H1 (cell line): ENCODE results near the gene ROGDI. TPM values are rescaled to one million over a fixed set of nuclear protein-coding genes. Genes with fewer than 3 reads are reported as not detected.

Experiments used
- CTCF ChIA-PET: fragments of 300-600 bp; sonication (Branson Sonifier 250); formaldehyde crosslinking; loops from one replicate; lab custom pipeline; 2021; ENCODE audit not compliant: partially characterized antibody; lab: Charles Lee
- POLR2A ChIA-PET: fragments of 300-600 bp; sonication (Branson Sonifier 250); formaldehyde crosslinking; loops from one replicate; lab custom pipeline; 2021; ENCODE audit warnings: inconsistent platforms; ENCODE audit not compliant: partially characterized antibody; lab: Charles Lee
- DNase-seq, 2 experiments: peaks; one replicate each; pipeline versions ENCODE4 v3.0.0 to v3.0.0-alpha.2; 2010 to 2022; ENCODE audit warnings: low spot score in 2 of 2, low read depth in 1 of 2, mixed read lengths in 1 of 2
- FAIRE-seq: peaks from 2 replicates; lab custom pipeline; 2011; peaks lifted over from hg19 to GRCh38; lab: Jason Lieb, UNC
- H2AFZ ChIP-seq: 2 replicates; pipeline ENCODE4 v1.8.1; 2012; ENCODE audit warnings: low read length, inconsistent platforms
- H2AK5ac ChIP-seq: 2 replicates; pipeline ENCODE4 v1.6.1; 2013; ENCODE audit warnings: low read depth, low read length
- H2BK120ac ChIP-seq: replicated peaks from 2 replicates; pipeline ENCODE3; 2013; ENCODE audit warnings: low read depth, low read length, inconsistent platforms
- H2BK12ac ChIP-seq: 2 replicates; pipeline ENCODE4 v1.6.1; 2013; ENCODE audit warnings: low read depth, low read length
- H2BK15ac ChIP-seq: 2 replicates; pipeline ENCODE4 v1.6.1; 2013; ENCODE audit warnings: low read length
- H2BK20ac ChIP-seq: 2 replicates; pipeline ENCODE4 v1.6.1; 2013; ENCODE audit warnings: low read length
- H2BK5ac ChIP-seq: 2 replicates; pipeline ENCODE4 v1.6.1; 2013; ENCODE audit warnings: low read depth, low read length
- H3K14ac ChIP-seq: 2 replicates; pipeline ENCODE4 v1.6.1; 2013; ENCODE audit warnings: inconsistent platforms; ENCODE audit not compliant: insufficient read length
- H3K18ac ChIP-seq: 2 replicates; pipeline ENCODE4 v1.6.1; 2013; ENCODE audit warnings: low read length; ENCODE audit errors: extremely low read depth
- H3K23ac ChIP-seq: 2 replicates; pipeline ENCODE4 v1.6.1; 2013; ENCODE audit warnings: inconsistent platforms; ENCODE audit not compliant: insufficient read length
- H3K23me2 ChIP-seq: 2 replicates; pipeline ENCODE4 v1.6.1; 2013; ENCODE audit warnings: low read depth, low read length
- H3K27ac ChIP-seq: 2 replicates; pipeline ENCODE4 v1.6.1; 2011; ENCODE audit warnings: low read depth, low read length, inconsistent platforms
- H3K27me3 ChIP-seq, 4 experiments: replicated peaks in 1 of 4; 1 replicate in 1 of 4; 2 replicates in 3 of 4; pipeline versions ENCODE4 v1.6.1 to v1.8.1; 2011 to 2013; ENCODE audit warnings: low read length in 3 of 4, mild to moderate bottlenecking in 3 of 4, inconsistent platforms in 2 of 4, mixed read lengths in 2 of 4, moderate library complexity in 1 of 4; ENCODE audit not compliant: control insufficient read depth in 3 of 4, insufficient read depth in 3 of 4; ENCODE audit errors: extremely low read depth in 1 of 4
- H3K36me3 ChIP-seq, 4 experiments: 2 replicates each; pipeline versions ENCODE4 v1.6.1 to v1.8.1; 2011 to 2013; ENCODE audit warnings: mild to moderate bottlenecking in 4 of 4, low read length in 3 of 4, moderate library complexity in 2 of 4, control low read depth in 1 of 4, inconsistent platforms in 1 of 4; ENCODE audit not compliant: insufficient read depth in 4 of 4, control insufficient read depth in 2 of 4
- H3K4ac ChIP-seq: replicated peaks from 2 replicates; pipeline ENCODE3; 2013; ENCODE audit warnings: low read length, low read depth, mixed read lengths, inconsistent platforms; ENCODE audit not compliant: insufficient read length
- H3K4me1 ChIP-seq, 4 experiments: replicated peaks in 1 of 4; 1 replicate in 1 of 4; 2 replicates in 3 of 4; pipeline versions ENCODE4 v1.6.1 to v1.8.1; 2011 to 2013; ENCODE audit warnings: low read length in 3 of 4, inconsistent platforms in 2 of 4, mixed read lengths in 1 of 4; ENCODE audit not compliant: insufficient read depth in 4 of 4, control insufficient read depth in 3 of 4
- H3K4me2 ChIP-seq, 2 experiments: 2 replicates each; pipeline versions ENCODE4 v1.6.1 to v1.8.1; 2011 to 2013; ENCODE audit warnings: low read depth in 2 of 2, low read length in 2 of 2, control low read depth in 1 of 2, inconsistent platforms in 1 of 2, mild to moderate bottlenecking in 1 of 2; ENCODE audit not compliant: insufficient read depth in 1 of 2
- H3K4me3 ChIP-seq, 4 experiments: fragments of 200-600, 300-600 bp in 1 of 4; sonication (generic), shearing (Covaris generic), sonication (Bioruptor Twin) in 1 of 4; 2 replicates each; pipeline versions ENCODE4 v1.5.1 to v1.8.1; 2011 to 2016; ENCODE audit warnings: low read length in 4 of 4, low read depth in 3 of 4, control low read depth in 2 of 4, inconsistent platforms in 2 of 4, mild to moderate bottlenecking in 2 of 4, mixed read lengths in 1 of 4, moderate library complexity in 1 of 4; ENCODE audit not compliant: insufficient read depth in 2 of 4; ENCODE audit errors: extremely low read depth in 1 of 4
- H3K56ac ChIP-seq: replicated peaks from 2 replicates; pipeline ENCODE3; 2013; ENCODE audit warnings: low read depth, mild to moderate bottlenecking, mixed read lengths, low read length, inconsistent platforms; ENCODE audit not compliant: insufficient read length
- H3K79me1 ChIP-seq: 2 replicates; pipeline ENCODE4 v1.6.1; 2013; ENCODE audit warnings: low read depth, low read length, control low read depth
- H3K79me2 ChIP-seq, 2 experiments: 2 replicates each; pipeline versions ENCODE4 v1.6.1 to v1.8.1; 2012 to 2013; ENCODE audit warnings: low read length in 2 of 2, mild to moderate bottlenecking in 2 of 2, inconsistent platforms in 1 of 2; ENCODE audit not compliant: insufficient read depth in 2 of 2, control insufficient read depth in 1 of 2
- H3K9ac ChIP-seq, 4 experiments: replicated peaks in 1 of 4; 1 replicate in 1 of 4; 2 replicates in 3 of 4; pipeline versions ENCODE4 v1.6.1 to v1.8.1; 2011 to 2013; ENCODE audit warnings: low read depth in 3 of 4, low read length in 3 of 4, control low read depth in 2 of 4, mild to moderate bottlenecking in 2 of 4, moderate library complexity in 2 of 4, inconsistent platforms in 1 of 4; ENCODE audit errors: extremely low read depth in 1 of 4
- H3K9me3 ChIP-seq, 2 experiments: 2 replicates each; pipeline versions ENCODE4 v1.6.1 to v1.8.1; 2012 to 2013; ENCODE audit warnings: mild to moderate bottlenecking in 2 of 2, moderate library complexity in 2 of 2, control low read depth in 1 of 2, inconsistent platforms in 1 of 2, low read depth in 1 of 2, low read length in 1 of 2, mixed read lengths in 1 of 2; ENCODE audit not compliant: insufficient read depth in 2 of 2
- H4K20me1 ChIP-seq, 2 experiments: replicated peaks in 1 of 2; 2 replicates each; pipeline versions ENCODE3 to v1.8.1; 2011 to 2013; ENCODE audit warnings: inconsistent platforms in 2 of 2, low read length in 2 of 2, mild to moderate bottlenecking in 1 of 2; ENCODE audit not compliant: insufficient read depth in 2 of 2, control insufficient read depth in 1 of 2
- H4K5ac ChIP-seq: 2 replicates; pipeline ENCODE4 v1.6.1; 2013; ENCODE audit warnings: low read length, low read depth, mixed read lengths, inconsistent platforms; ENCODE audit not compliant: insufficient read length
- H4K8ac ChIP-seq: 2 replicates; pipeline ENCODE4 v1.8.0; 2013; ENCODE audit warnings: mild to moderate bottlenecking, moderate library complexity, low read length, inconsistent platforms; ENCODE audit not compliant: insufficient read depth; ENCODE audit errors: extremely low read depth
- H4K91ac ChIP-seq: replicated peaks from 2 replicates; pipeline ENCODE3; 2013; ENCODE audit warnings: low read length, mixed read lengths, inconsistent platforms; ENCODE audit not compliant: insufficient read length
- ASH2L ChIP-seq: fragments of 200-600, 300-600 bp; sonication (generic); IDR thresholded peaks from one replicate; pipeline ENCODE4 v1.7.1; 2017; ENCODE audit warnings: low read length
- BCL11A ChIP-seq, 2 experiments: IDR thresholded peaks; one replicate each; pipeline ENCODE4 v1.6.1; 2011; ENCODE audit warnings: low read depth in 2 of 2, low read length in 2 of 2, mild to moderate bottlenecking in 2 of 2
- BRCA1 ChIP-seq: IDR thresholded peaks from 2 replicates; pipeline ENCODE4 v1.6.1; 2012; ENCODE audit warnings: low read depth, low read length, improper control_type of control experiment
- FOSL1 ChIP-seq: IDR thresholded peaks from 2 replicates; pipeline ENCODE4 v1.6.1; 2011; ENCODE audit warnings: mild to moderate bottlenecking, low read depth, low read length, moderate library complexity; ENCODE audit not compliant: insufficient read depth
- HDAC2 ChIP-seq, 2 experiments: fragments of 300-600 bp in 1 of 2; sonication (generic) in 1 of 2; IDR thresholded peaks; 2 replicates each; pipeline ENCODE4 v1.6.1; 2011 to 2012; ENCODE audit warnings: low read depth in 2 of 2, low read length in 2 of 2, mild to moderate bottlenecking in 2 of 2, moderate library complexity in 2 of 2, borderline replicate concordance in 1 of 2, inconsistent platforms in 1 of 2
- POLR2AphosphoS5 ChIP-seq: IDR thresholded peaks from 2 replicates; pipeline ENCODE4 v1.6.1; 2011; ENCODE audit warnings: low read depth, low read length
- SIX5 ChIP-seq: IDR thresholded peaks from 2 replicates; pipeline ENCODE4 v1.6.1; 2011; ENCODE audit warnings: mild to moderate bottlenecking, low read depth, low read length
- SP1 ChIP-seq: IDR thresholded peaks from 2 replicates; pipeline ENCODE4 v1.6.1; 2011; ENCODE audit warnings: low read depth, low read length
- SP2 ChIP-seq: IDR thresholded peaks from 2 replicates; pipeline ENCODE4 v1.6.1; 2012; ENCODE audit warnings: mild to moderate bottlenecking, low read length, inconsistent platforms
- SP4 ChIP-seq: IDR thresholded peaks from 2 replicates; pipeline ENCODE4 v1.6.1; 2012; ENCODE audit warnings: low read length, inconsistent platforms
- TCF12 ChIP-seq: IDR thresholded peaks from 2 replicates; pipeline ENCODE4 v1.6.1; 2011; ENCODE audit warnings: low read depth, mild to moderate bottlenecking, low read length
- TEAD4 ChIP-seq: IDR thresholded peaks from 2 replicates; pipeline ENCODE4 v1.6.1; 2012; ENCODE audit warnings: low read depth, low read length, inconsistent platforms, mixed read lengths
- WGBS, 2 experiments: shearing (Covaris generic) in 1 of 2; methylation state at CpG; one replicate each; pipeline versions ENCODE4 v1.1.6 to v1.1.7; 2013 to 2015; ENCODE audit warnings: low lambda C conversion rate in 2 of 2, mixed read lengths in 2 of 2, inconsistent platforms in 1 of 2, low coverage in 1 of 2, missing lambda C conversion rate in 1 of 2; ENCODE audit not compliant: insufficient replicate concordance in 2 of 2, insufficient coverage in 1 of 2, insufficient read length in 1 of 2; ENCODE audit errors: extremely low coverage in 1 of 2, missing lambda C conversion rate in 1 of 2; 5-methylcytosine and 5-hydroxymethylcytosine counted together
- polyA plus RNA-seq, 7 experiments: library from polyadenylated mRNA; depleted of rRNA in 3 of 7; stranded (reverse) in 5 of 7; unstranded in 2 of 7; fragments of >200 nt in 5 of 7; fragments of 200-250 nt in 2 of 7; gene quantifications; 1 replicate in 5 of 7; 2 replicates in 1 of 7; 4 replicates in 1 of 7; pipeline versions ENCODE4 v1.2.1 to v1.2.3, GENCODE V29; 2011 to 2013; ENCODE audit warnings: missing spikeins in 2 of 7, mixed read lengths in 2 of 7
- total RNA-seq: library from RNA; stranded (reverse); fragmentation: NEBNext Ultra II Directional; extraction: Animal tissue kit (Norgen Biotek cat#: 25700); gene quantifications from 2 replicates; pipeline ENCODE4 v1.2.1, GENCODE V29; 2021
- TF ChIP-seq, protein P1 (sequence below), 3 experiments: IDR thresholded peaks; 1 replicate in 2 of 3; 2 replicates in 1 of 3; pipeline versions ENCODE4 v1.5.1 to v1.6.1; 2011; ENCODE audit warnings: low read length in 3 of 3, mild to moderate bottlenecking in 3 of 3, inconsistent platforms in 2 of 3, low read depth in 1 of 3, moderate library complexity in 1 of 3; ENCODE audit not compliant: insufficient read depth in 1 of 3; ENCODE audit errors: control extremely low read depth in 1 of 3

Gene ROGDI
- total and polyA plus RNA-seq, 2 of the 8 experiments (the other 6 are each of a cell fraction or from before 2014, with no cell fraction given) = 27.4 to 68.4 TPM

DNA sequence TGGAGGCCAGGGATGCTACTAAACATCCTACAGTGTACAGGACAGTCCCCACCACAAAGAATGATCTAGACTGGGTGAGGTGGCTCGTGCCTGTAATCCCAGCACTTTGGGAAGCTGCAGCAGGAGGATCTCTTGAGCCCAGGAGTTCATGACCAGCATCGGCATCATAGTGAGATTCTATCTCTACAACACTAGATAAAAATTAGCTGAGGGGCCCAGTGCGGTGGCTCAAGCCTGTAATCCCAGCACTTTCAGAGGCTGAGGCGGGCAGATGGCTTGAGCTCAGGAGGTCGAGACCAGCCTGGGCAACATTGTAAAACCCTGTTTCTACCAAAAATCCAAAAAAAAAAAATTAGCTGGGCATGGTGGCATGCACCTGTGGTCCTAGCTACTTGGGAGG, 30.1 kb downstream of the ROGDI start:
- no peak overlapping the region for H3K4ac ChIP-seq
- no peak overlapping the region for H3K4me2 ChIP-seq
- peaks cover 0 to 3% (median 1%) of the 10 kb centered on the region in 4 experiments; a peak in 2 of 7 replicates for H3K4me1 ChIP-seq
- no peak overlapping the region for H3K14ac ChIP-seq
- H3K36me3 ChIP-seq = no peaks in the 10 kb centered on the region
- H3K23ac ChIP-seq = no peak overlapping the region
- no peaks in the 10 kb centered on the region for H4K20me1 ChIP-seq
- no peak overlapping the region for H3K27ac ChIP-seq
- CTCF ChIA-PET = interaction anchor here (0.6 to 0.8 kb wide), 2 partner anchors 17 to 186 kb away, joined by 3 read pairs; no protein-coding TSS in a partner anchor
- no peaks in the 10 kb centered on the region for H3K9me3 ChIP-seq
- no peak overlapping the region for H4K8ac ChIP-seq
- H2BK12ac ChIP-seq = no peak overlapping the region
- no peak overlapping the region for H4K91ac ChIP-seq
- no peak overlapping the region for H2BK5ac ChIP-seq
- no peak for FAIRE-seq
- H3K27me3 ChIP-seq = no peaks in the 10 kb centered on the region
- H3K4me3 ChIP-seq = no peak overlapping the region
- H4K5ac ChIP-seq = no peak overlapping the region
- H2BK120ac ChIP-seq = no peak overlapping the region
- H3K56ac ChIP-seq = no peak overlapping the region
- no peak overlapping the region for H2BK15ac ChIP-seq
- no peaks in the 10 kb centered on the region for H3K79me1 ChIP-seq
- H3K18ac ChIP-seq = no peak overlapping the region
- DNase-seq = no peak
- H2BK20ac ChIP-seq = no peak overlapping the region
- no peak overlapping the region for H3K9ac ChIP-seq
- POLR2A ChIA-PET = interaction anchor here (0.7 to 0.8 kb wide), 2 partner anchors 12 to 18 kb away, joined by 3 read pairs; no protein-coding TSS in a partner anchor
- no peak overlapping the region for H2AK5ac ChIP-seq
- peaks cover 9% of the 10 kb centered on the region for H3K23me2 ChIP-seq
- H3K79me2 ChIP-seq = no peaks in the 10 kb centered on the region
- 89% methylated on average over 5 of the region's 5 CpGs; no CpG with 5 or more reads in 1 of the 2 experiments for WGBS, 2 experiments
- H2AFZ ChIP-seq = no peak overlapping the region
- TF ChIP-seq SIX5 = no peak
- no peak for TF ChIP-seq SP2
- TF ChIP-seq POLR2AphosphoS5 = no peak
- TF ChIP-seq HDAC2 (IDR thresholded peaks at IDR 0.05; ENCODE audit: borderline replicate concordance in 1 of 2, low read depth in 2 of 2, low read length in 2 of 2) = no peak
- TF ChIP-seq, protein P1, sequence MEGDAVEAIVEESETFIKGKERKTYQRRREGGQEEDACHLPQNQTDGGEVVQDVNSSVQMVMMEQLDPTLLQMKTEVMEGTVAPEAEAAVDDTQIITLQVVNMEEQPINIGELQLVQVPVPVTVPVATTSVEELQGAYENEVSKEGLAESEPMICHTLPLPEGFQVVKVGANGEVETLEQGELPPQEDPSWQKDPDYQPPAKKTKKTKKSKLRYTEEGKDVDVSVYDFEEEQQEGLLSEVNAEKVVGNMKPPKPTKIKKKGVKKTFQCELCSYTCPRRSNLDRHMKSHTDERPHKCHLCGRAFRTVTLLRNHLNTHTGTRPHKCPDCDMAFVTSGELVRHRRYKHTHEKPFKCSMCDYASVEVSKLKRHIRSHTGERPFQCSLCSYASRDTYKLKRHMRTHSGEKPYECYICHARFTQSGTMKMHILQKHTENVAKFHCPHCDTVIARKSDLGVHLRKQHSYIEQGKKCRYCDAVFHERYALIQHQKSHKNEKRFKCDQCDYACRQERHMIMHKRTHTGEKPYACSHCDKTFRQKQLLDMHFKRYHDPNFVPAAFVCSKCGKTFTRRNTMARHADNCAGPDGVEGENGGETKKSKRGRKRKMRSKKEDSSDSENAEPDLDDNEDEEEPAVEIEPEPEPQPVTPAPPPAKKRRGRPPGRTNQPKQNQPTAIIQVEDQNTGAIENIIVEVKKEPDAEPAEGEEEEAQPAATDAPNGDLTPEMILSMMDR (IDR thresholded peaks at IDR 0.05; ENCODE audit: control extremely low read depth in 1 of 3, insufficient read depth in 1 of 3, low read depth in 1 of 3, low read length in 3 of 3) = no peak
- no peak for TF ChIP-seq BRCA1
- TF ChIP-seq TCF12 = no peak
- no peak for TF ChIP-seq ASH2L
- TF ChIP-seq TEAD4 = no peak
- no peak for TF ChIP-seq BCL11A (IDR thresholded peaks at IDR 0.05; ENCODE audit: low read depth in 2 of 2, low read length in 2 of 2)
- TF ChIP-seq SP4 = no peak
- no peak for TF ChIP-seq SP1
- TF ChIP-seq FOSL1 = no peak
